ENCODE data around the gene NAE1. TPM values are rescaled to one million over a fixed set of nuclear protein-coding genes. Genes with fewer than 3 reads are reported as not detected.

Gene NAE1
- total RNA-seq, 1 donor from 2014 or later = 397 TPM

GRCh38 chr16:66811043-66811442 is 19.7 kb downstream of the NAE1 start:
- Histone ChIP-seq H3K4me3 (no peak overlapping the region), H3K79me2 (ENCODE audit: low read depth) (no peaks in the 10 kb centered on the region), H3K9me3 (ENCODE audit: low read depth) (no peaks in the 10 kb centered on the region), H4K20me1 (ENCODE audit: low read depth) (no peaks in the 10 kb centered on the region), H3F3A (ENCODE audit: low read depth) (peaks cover 6% of the 10 kb centered on the region), H3K36me3 (peaks cover 44% of the 10 kb centered on the region), H3K4me1 (no peaks in the 10 kb centered on the region), H3K4me2 (no peak overlapping the region), H3K9ac (no peak overlapping the region), H3K27ac (no peak overlapping the region), H3K27me3 (no peaks in the 10 kb centered on the region), H2AFZ (replicated peaks) (no peak overlapping the region)
- TF ChIP-seq EZH2phosphoT487 (IDR thresholded peaks at IDR 0.05) (no peak), CTCF (IDR thresholded peaks at IDR 0.05) (no peak), EZH2 (IDR thresholded peaks at IDR 0.05) (no peak)
- H3K4me1 Mint-ChIP-seq = no peaks in the 10 kb centered on the region
- peaks cover 26% of the 10 kb centered on the region for H3K36me3 Mint-ChIP-seq
- no peaks in the 10 kb centered on the region for H3K27me3 Mint-ChIP-seq (ENCODE audit: insufficient read depth, low read depth)
- no peaks in the 10 kb centered on the region for H3K9me3 Mint-ChIP-seq
- no peak overlapping the region for H3K27ac Mint-ChIP-seq
- H3K4me3 Mint-ChIP-seq = no peak overlapping the region
- DNase-seq (ENCODE audit: low spot score) = no peak

- Mint-ChIP-seq H3K4me1 (no peaks in the 10 kb centered on the region), H3K9me3 (no peaks in the 10 kb centered on the region)
Observed at GRCh38 chr16:66810391-66810790, 20.4 kb downstream of the NAE1 start.

GRCh38 chr16:66809765-66810164 is 21.0 kb downstream of the NAE1 start:
- H2AFZ ChIP-seq (replicated peaks) = no peak overlapping the region
- no peaks in the 10 kb centered on the region for H3K9me3 ChIP-seq (ENCODE audit: low read depth)
- no peak overlapping the region for H3K4me2 ChIP-seq
- no peak overlapping the region for H3K27ac ChIP-seq
- no peaks in the 10 kb centered on the region for H3K4me1 Mint-ChIP-seq
- no peaks in the 10 kb centered on the region for H3K4me1 ChIP-seq
- no peak overlapping the region for H3K9ac ChIP-seq
- no peaks in the 10 kb centered on the region for H3K27me3 ChIP-seq
- H3K79me2 ChIP-seq (ENCODE audit: low read depth) = no peaks in the 10 kb centered on the region
- H3K9me3 Mint-ChIP-seq = no peaks in the 10 kb centered on the region
- peaks cover 31% of the 10 kb centered on the region for H3K36me3 Mint-ChIP-seq
- DNase-seq (ENCODE audit: low spot score) = no peak
- H3K36me3 ChIP-seq = peaks cover 49% of the 10 kb centered on the region
- no peak overlapping the region for H3K4me3 ChIP-seq
- no peaks in the 10 kb centered on the region for H3K27me3 Mint-ChIP-seq (ENCODE audit: insufficient read depth, low read depth)
- no peak for TF ChIP-seq EZH2 (IDR thresholded peaks at IDR 0.05)
- TF ChIP-seq CTCF (IDR thresholded peaks at IDR 0.05) = no peak
- no peak for TF ChIP-seq EZH2phosphoT487 (IDR thresholded peaks at IDR 0.05)
- peaks cover 6% of the 10 kb centered on the region for H3F3A ChIP-seq (ENCODE audit: low read depth)
- no peaks in the 10 kb centered on the region for H4K20me1 ChIP-seq (ENCODE audit: low read depth)
- H3K27ac Mint-ChIP-seq = no peak overlapping the region
- no peak overlapping the region for H3K4me3 Mint-ChIP-seq

More at GRCh38 chr16:66810391-66810790, 20.4 kb downstream of the NAE1 start:
- DNase-seq (ENCODE audit: low spot score) = no peak
- Mint-ChIP-seq H3K27ac (no peak overlapping the region), H3K36me3 (peaks cover 31% of the 10 kb centered on the region), H3K27me3 (ENCODE audit: insufficient read depth, low read depth) (no peaks in the 10 kb centered on the region), H3K4me3 (no peak overlapping the region)
- no peak overlapping the region for H2AFZ ChIP-seq (replicated peaks)
- H3K9me3 ChIP-seq (ENCODE audit: low read depth) = no peaks in the 10 kb centered on the region
- H3K4me3 ChIP-seq = no peak overlapping the region
- no peak overlapping the region for H3K27ac ChIP-seq
- H3K4me2 ChIP-seq = no peak overlapping the region
- H3F3A ChIP-seq (ENCODE audit: low read depth) = peaks cover 6% of the 10 kb centered on the region
- H3K4me1 ChIP-seq = no peaks in the 10 kb centered on the region
- no peaks in the 10 kb centered on the region for H3K79me2 ChIP-seq (ENCODE audit: low read depth)
- H4K20me1 ChIP-seq (ENCODE audit: low read depth) = no peaks in the 10 kb centered on the region
- no peaks in the 10 kb centered on the region for H3K27me3 ChIP-seq
- peaks cover 49% of the 10 kb centered on the region for H3K36me3 ChIP-seq
- no peak overlapping the region for H3K9ac ChIP-seq
- TF ChIP-seq CTCF (IDR thresholded peaks at IDR 0.05) (no peak), EZH2phosphoT487 (IDR thresholded peaks at IDR 0.05) (no peak), EZH2 (IDR thresholded peaks at IDR 0.05) (no peak)

Data from neural progenitor cell (in vitro differentiated cells).